ENCODE measurements around the gene MPDU1.
A peak's percentile ranks its signal among the peaks of the same experiment; 100 is the strongest.

MPDU1 gene

GRCh38 chr17:7561589-7562207, 22.0 kb upstream of the MPDU1 start, which contains the start of gene SENP3:
SENP3 (plus strand) TSS chr17:7561919; CDS start chr17:7563077, 1,158 bp downstream.
- H3K4me1 ChIP-seq (ENCODE audit: control insufficient read depth in 1 of 2, insufficient read depth in 2 of 2, low read length in 2 of 2), result peaks cover 41 to 66% of the 10 kb centered on the region in 2 donors
- no peaks in the 10 kb centered on the region for H3K27me3 ChIP-seq (ENCODE audit: low read depth, low read length)

GRCh38 chr17:7562208-7562605, 21.4 kb upstream of the MPDU1 start:
- Histone ChIP-seq H3K36me3 (ENCODE audit: control insufficient read depth in 1 of 2, insufficient read depth in 2 of 2, low read length in 2 of 2) (peaks cover 30 to 34% of the 10 kb centered on the region in 2 donors), H3K4me3 (ENCODE audit: low read depth in 1 of 2, low read length in 2 of 2) (peak overlapping the region; percentile 90 to 96), H3K27ac (ENCODE audit: low read length) (peak overlapping the region; percentile 67), H3K27me3 (ENCODE audit: low read depth, low read length) (no peaks in the 10 kb centered on the region), H3K9me3 (ENCODE audit: control insufficient read depth in 1 of 2, low read length in 2 of 2) (no peaks in the 10 kb centered on the region), H3K4me1 (ENCODE audit: control insufficient read depth in 1 of 2, insufficient read depth in 2 of 2, low read length in 2 of 2) (peaks cover 41 to 63% of the 10 kb centered on the region in 2 donors)

More at GRCh38 chr17:7561589-7562207, 22.0 kb upstream of the MPDU1 start, which contains the start of gene SENP3:
- no peaks in the 10 kb centered on the region for H3K9me3 ChIP-seq (ENCODE audit: control insufficient read depth in 1 of 2, low read length in 2 of 2)
- H3K36me3 ChIP-seq (ENCODE audit: control insufficient read depth in 1 of 2, insufficient read depth in 2 of 2, low read length in 2 of 2), result peaks cover 27 to 31% of the 10 kb centered on the region in 2 donors
- H3K4me3 ChIP-seq (ENCODE audit: low read depth in 1 of 2, low read length in 2 of 2), result peak within 1 kb of the TSS; percentile 90 to 96
- peak within 1 kb of the TSS; percentile 97 for H3K27ac ChIP-seq (ENCODE audit: low read length)

- no peak overlapping the region for H3K27ac ChIP-seq (ENCODE audit: low read length)
- H3K27me3 ChIP-seq (ENCODE audit: low read depth, low read length), result no peaks in the 10 kb centered on the region
- peak overlapping the region in 1 of 2 donors; percentile 96 for H3K4me3 ChIP-seq (ENCODE audit: low read depth in 1 of 2, low read length in 2 of 2)
- H3K9me3 ChIP-seq (ENCODE audit: control insufficient read depth in 1 of 2, low read length in 2 of 2), result no peaks in the 10 kb centered on the region
- H3K4me1 ChIP-seq (ENCODE audit: control insufficient read depth in 1 of 2, insufficient read depth in 2 of 2, low read length in 2 of 2), result peaks cover 36 to 53% of the 10 kb centered on the region in 2 donors
- peaks cover 30 to 40% of the 10 kb centered on the region in 2 donors for H3K36me3 ChIP-seq (ENCODE audit: control insufficient read depth in 1 of 2, insufficient read depth in 2 of 2, low read length in 2 of 2)
These were observed 20.4 kb upstream of the MPDU1 start for GRCh38 chr17:7563115-7563869.

- H3K36me3 ChIP-seq (ENCODE audit: control insufficient read depth in 1 of 2, insufficient read depth in 2 of 2, low read length in 2 of 2), result peaks cover 44 to 56% of the 10 kb centered on the region in 2 donors
These were observed 14.1 kb upstream of the MPDU1 start for GRCh38 chr17:7569571-7569970.

GRCh38 chr17:7570351-7570750, 13.3 kb upstream of the MPDU1 start:
- peaks cover 10 to 20% of the 10 kb centered on the region in 2 donors for H3K4me1 ChIP-seq (ENCODE audit: control insufficient read depth in 1 of 2, insufficient read depth in 2 of 2, low read length in 2 of 2)
- no peaks in the 10 kb centered on the region for H3K27me3 ChIP-seq (ENCODE audit: low read depth, low read length)
- H3K36me3 ChIP-seq (ENCODE audit: control insufficient read depth in 1 of 2, insufficient read depth in 2 of 2, low read length in 2 of 2), result peaks cover 45 to 56% of the 10 kb centered on the region in 2 donors
- H3K9me3 ChIP-seq (ENCODE audit: control insufficient read depth in 1 of 2, low read length in 2 of 2), result no peaks in the 10 kb centered on the region
- H3K4me3 ChIP-seq (ENCODE audit: low read depth in 1 of 2, low read length in 2 of 2), result no peak overlapping the region
- no peak overlapping the region for H3K27ac ChIP-seq (ENCODE audit: low read length)

More at GRCh38 chr17:7569571-7569970, 14.1 kb upstream of the MPDU1 start:
- peaks cover 5 to 15% of the 10 kb centered on the region in 2 donors for H3K4me1 ChIP-seq (ENCODE audit: control insufficient read depth in 1 of 2, insufficient read depth in 2 of 2, low read length in 2 of 2)
- no peaks in the 10 kb centered on the region for H3K27me3 ChIP-seq (ENCODE audit: low read depth, low read length)
- H3K9me3 ChIP-seq (ENCODE audit: control insufficient read depth in 1 of 2, low read length in 2 of 2), result no peaks in the 10 kb centered on the region
- no peak overlapping the region for H3K4me3 ChIP-seq (ENCODE audit: low read depth in 1 of 2, low read length in 2 of 2)
- H3K27ac ChIP-seq (ENCODE audit: low read length), result no peak overlapping the region

- H3K4me3 ChIP-seq (ENCODE audit: low read depth in 1 of 2, low read length in 2 of 2), result peak overlapping the region; percentile 53 to 83
- H3K4me1 ChIP-seq (ENCODE audit: control insufficient read depth in 1 of 2, insufficient read depth in 2 of 2, low read length in 2 of 2), result peaks cover 10 to 37% of the 10 kb centered on the region in 2 donors
- peaks cover 50 to 66% of the 10 kb centered on the region in 2 donors for H3K36me3 ChIP-seq (ENCODE audit: control insufficient read depth in 1 of 2, insufficient read depth in 2 of 2, low read length in 2 of 2)
These were observed 11.4 kb upstream of the MPDU1 start for GRCh38 chr17:7572338-7572587.

GRCh38 chr17:7572588-7573323, 10.9 kb upstream of the MPDU1 start:
- peaks cover 10 to 37% of the 10 kb centered on the region in 2 donors for H3K4me1 ChIP-seq (ENCODE audit: control insufficient read depth in 1 of 2, insufficient read depth in 2 of 2, low read length in 2 of 2)
- peak overlapping the region; percentile 74 to 86 for H3K4me3 ChIP-seq (ENCODE audit: low read depth in 1 of 2, low read length in 2 of 2)
- H3K27me3 ChIP-seq (ENCODE audit: low read depth, low read length), result no peaks in the 10 kb centered on the region
- peaks cover 55 to 67% of the 10 kb centered on the region in 2 donors for H3K36me3 ChIP-seq (ENCODE audit: control insufficient read depth in 1 of 2, insufficient read depth in 2 of 2, low read length in 2 of 2)
- peak overlapping the region; percentile 98 for H3K27ac ChIP-seq (ENCODE audit: low read length)
- no peaks in the 10 kb centered on the region for H3K9me3 ChIP-seq (ENCODE audit: control insufficient read depth in 1 of 2, low read length in 2 of 2)

More at GRCh38 chr17:7572338-7572587, 11.4 kb upstream of the MPDU1 start:
- Histone ChIP-seq H3K27me3 (ENCODE audit: low read depth, low read length) (no peaks in the 10 kb centered on the region), H3K27ac (ENCODE audit: low read length) (peak overlapping the region; percentile 98), H3K9me3 (ENCODE audit: control insufficient read depth in 1 of 2, low read length in 2 of 2) (no peaks in the 10 kb centered on the region)

GRCh38 chr17:7573324-7574080, 10.2 kb upstream of the MPDU1 start:
- H3K27me3 ChIP-seq (ENCODE audit: low read depth, low read length), result no peaks in the 10 kb centered on the region
- no peaks in the 10 kb centered on the region for H3K9me3 ChIP-seq (ENCODE audit: control insufficient read depth in 1 of 2, low read length in 2 of 2)
- H3K27ac ChIP-seq (ENCODE audit: low read length), result peak overlapping the region; percentile 95
- H3K4me1 ChIP-seq (ENCODE audit: control insufficient read depth in 1 of 2, insufficient read depth in 2 of 2, low read length in 2 of 2), result peaks cover 10 to 37% of the 10 kb centered on the region in 2 donors
- H3K36me3 ChIP-seq (ENCODE audit: control insufficient read depth in 1 of 2, insufficient read depth in 2 of 2, low read length in 2 of 2), result peaks cover 60 to 72% of the 10 kb centered on the region in 2 donors
- H3K4me3 ChIP-seq (ENCODE audit: low read depth in 1 of 2, low read length in 2 of 2), result peak overlapping the region; percentile 74 to 86

GRCh38 chr17:7574176-7574953, 9.3 kb upstream of the MPDU1 start:
- no peaks in the 10 kb centered on the region for H3K9me3 ChIP-seq (ENCODE audit: control insufficient read depth in 1 of 2, low read length in 2 of 2)
- H3K27ac ChIP-seq (ENCODE audit: low read length), result peak overlapping the region; percentile 95
- peaks cover 60 to 75% of the 10 kb centered on the region in 2 donors for H3K36me3 ChIP-seq (ENCODE audit: control insufficient read depth in 1 of 2, insufficient read depth in 2 of 2, low read length in 2 of 2)
- H3K27me3 ChIP-seq (ENCODE audit: low read depth, low read length), result no peaks in the 10 kb centered on the region
- H3K4me3 ChIP-seq (ENCODE audit: low read depth in 1 of 2, low read length in 2 of 2), result peak overlapping the region; percentile 74 to 86
- H3K4me1 ChIP-seq (ENCODE audit: control insufficient read depth in 1 of 2, insufficient read depth in 2 of 2, low read length in 2 of 2), result peaks cover 19 to 40% of the 10 kb centered on the region in 2 donors

GRCh38 chr17:7575481-7575883, 8.2 kb upstream of the MPDU1 start:
- Histone ChIP-seq H3K9me3 (ENCODE audit: control insufficient read depth in 1 of 2, low read length in 2 of 2) (no peaks in the 10 kb centered on the region), H3K27ac (ENCODE audit: low read length) (peak overlapping the region; percentile 7), H3K36me3 (ENCODE audit: control insufficient read depth in 1 of 2, insufficient read depth in 2 of 2, low read length in 2 of 2) (peaks cover 48 to 67% of the 10 kb centered on the region in 2 donors), H3K4me3 (ENCODE audit: low read depth in 1 of 2, low read length in 2 of 2) (peak overlapping the region in 1 of 2 donors; percentile 86), H3K27me3 (ENCODE audit: low read depth, low read length) (no peaks in the 10 kb centered on the region), H3K4me1 (ENCODE audit: control insufficient read depth in 1 of 2, insufficient read depth in 2 of 2, low read length in 2 of 2) (peaks cover 19 to 48% of the 10 kb centered on the region in 2 donors)
